ENCODE results near the gene AP1S1.
"Not testable (repeated sequence)": the region's sequence is repeated elsewhere in the genome, so short reads cannot be mapped to it uniquely, and the experiment has no call there.

AP1S1 gene

GRCh38 chr7:101125989-101126650 is 28.2 kb upstream of the AP1S1 start:
- DNase-seq (ENCODE audit: low spot score) = peak; percentile 37

GRCh38 chr7:101126651-101127459 is 27.4 kb upstream of the AP1S1 start, which contains the start of gene SERPINE1:
Gene SERPINE1 (plus strand): TSS chr7:101127104. CDS start chr7:101128394, 1,290 bp downstream.
- DNase-seq (ENCODE audit: low spot score) = peak; percentile 91

- DNase-seq (ENCODE audit: low spot score) = no peak
These were observed 26.7 kb upstream of the AP1S1 start for GRCh38 chr7:101127460-101128039.

- no peak for DNase-seq (ENCODE audit: low spot score)
These were observed 26.0 kb upstream of the AP1S1 start for GRCh38 chr7:101128040-101128834.

- no peak for DNase-seq (ENCODE audit: low spot score)
These were observed 24.6 kb upstream of the AP1S1 start for GRCh38 chr7:101129603-101130117.

- not testable (repeated sequence) for DNase-seq (ENCODE audit: low spot score)
These were observed 21.4 kb upstream of the AP1S1 start for GRCh38 chr7:101132626-101133600.

- no peak for DNase-seq (ENCODE audit: low spot score)
These were observed 20.5 kb upstream of the AP1S1 start for GRCh38 chr7:101133621-101134398.

GRCh38 chr7:101134399-101134980 is 19.8 kb upstream of the AP1S1 start:
- no peak for DNase-seq (ENCODE audit: low spot score)

GRCh38 chr7:101137651-101138212 is 16.5 kb upstream of the AP1S1 start:
- no peak for DNase-seq (ENCODE audit: low spot score)

- peak; percentile 84 for DNase-seq (ENCODE audit: low spot score)
These were observed 15.9 kb upstream of the AP1S1 start for GRCh38 chr7:101138213-101138870.

- no peak for DNase-seq (ENCODE audit: low spot score)
These were observed 14.0 kb upstream of the AP1S1 start for GRCh38 chr7:101140339-101140699.

- no peak for DNase-seq (ENCODE audit: low spot score)
These were observed 13.4 kb upstream of the AP1S1 start for GRCh38 chr7:101140746-101141382.

- DNase-seq (ENCODE audit: low spot score) = no peak
These were observed 2.2 kb upstream of the AP1S1 start for GRCh38 chr7:101151908-101152651.

GRCh38 chr7:101154693-101155102 is 422 bp downstream of the AP1S1 start:
- DNase-seq (ENCODE audit: low spot score) = no peak

- DNase-seq (ENCODE audit: low spot score) = no peak
These were observed 1.0 kb downstream of the AP1S1 start for GRCh38 chr7:101155303-101155702.

GRCh38 chr7:101156277-101156676 is 2.0 kb downstream of the AP1S1 start:
- no peak for DNase-seq (ENCODE audit: low spot score)

- no peak for DNase-seq (ENCODE audit: low spot score)
These were observed 2.8 kb downstream of the AP1S1 start for GRCh38 chr7:101156866-101157589.
